Measurements from ENCODE around the gene ERG28.

DNA sequence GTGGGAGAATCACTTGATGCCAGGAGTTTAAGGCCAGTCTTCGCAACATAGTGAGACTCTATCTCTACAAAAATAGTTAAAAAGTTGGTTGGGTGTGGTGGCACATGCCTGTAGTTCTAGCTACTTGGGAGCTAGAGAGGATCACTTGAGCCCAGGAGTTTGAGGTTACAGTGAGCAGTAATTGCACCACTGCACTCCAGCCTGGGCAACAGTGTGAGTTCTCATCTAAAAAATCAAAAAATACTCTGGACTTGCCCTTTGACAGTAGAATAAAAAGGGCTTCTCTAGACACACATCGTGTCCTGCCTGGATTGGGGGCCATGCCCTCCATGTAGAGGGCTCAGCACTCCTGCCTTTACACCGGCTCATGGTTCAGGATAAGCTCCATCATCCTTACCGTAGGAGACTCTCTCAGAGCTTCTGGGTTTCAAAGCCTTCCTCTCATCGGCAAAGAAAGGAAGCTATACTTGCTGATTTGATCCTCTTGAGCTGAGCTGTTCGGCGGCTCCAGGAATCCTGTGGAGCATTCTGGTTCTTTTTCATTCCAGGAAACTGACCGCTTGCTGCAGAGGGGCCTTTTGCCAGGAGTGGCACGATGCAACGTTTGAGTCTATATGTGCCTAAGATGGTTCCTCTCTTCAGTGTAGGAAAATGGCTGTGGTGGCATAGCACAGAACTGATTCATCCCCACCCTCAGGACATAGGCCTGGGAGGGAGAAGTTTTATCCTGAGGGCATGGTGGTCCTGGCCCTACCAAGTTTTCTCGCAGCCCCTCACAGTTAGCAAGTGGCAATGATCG lies 52.6 kb downstream of the ERG28 start:
- TF ChIP-seq CTCF (conservative IDR thresholded peaks at IDR 0.05 in 1 of 2, IDR thresholded peaks at IDR 0.05 in 1 of 2; ENCODE audit: low read depth in 1 of 2, low read length in 2 of 2): no peak
- TF ChIP-seq EZH2 (IDR thresholded peaks at IDR 0.05; ENCODE audit: low read length, missing control alignments): no peak

All from fibroblast of lung (primary cell).